ENCODE measurements around the gene FBXL7. TPM values are rescaled to one million over a fixed set of nuclear protein-coding genes. Genes with fewer than 3 reads are reported as not detected.

FBXL7 gene
- total and polyA plus RNA-seq, 2 donors, result 15.3 to 30.3 TPM

GRCh38 chr5:15819617-15820016 lies 319.6 kb downstream of the FBXL7 start:
- no peak for DNase-seq (ENCODE audit: extremely low spot score)
- no peaks in the 10 kb centered on the region for H3K4me1 ChIP-seq (ENCODE audit: insufficient read depth)
- H3K27ac ChIP-seq (ENCODE audit: low read depth), result no peak overlapping the region
- H3K4me3 ChIP-seq (ENCODE audit: low read depth, low read length), result no peak overlapping the region
- no peaks in the 10 kb centered on the region for H3K36me3 ChIP-seq (ENCODE audit: insufficient read depth)
- 88% methylated on average over 5 of the region's 5 CpGs for WGBS

DNA sequence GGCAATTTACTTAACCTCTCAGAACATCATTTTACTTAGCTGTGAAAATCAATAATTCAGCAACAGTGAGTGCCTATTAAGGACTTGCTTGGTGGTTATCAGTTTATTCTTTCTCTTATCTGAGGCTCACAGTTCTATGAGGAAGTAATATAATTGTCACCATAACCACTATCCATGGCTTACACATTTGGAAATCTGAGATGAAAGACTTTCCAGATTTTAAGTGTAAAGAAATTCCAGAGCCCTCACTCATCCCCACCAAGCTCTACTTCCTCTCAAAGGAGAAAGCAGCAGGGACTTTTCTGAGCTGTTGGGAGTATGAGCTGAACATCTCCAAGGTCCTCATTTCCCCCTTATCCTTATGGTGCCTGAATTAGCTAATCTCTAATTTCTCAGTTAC lies 321.5 kb downstream of the FBXL7 start:
- no peak overlapping the region for H3K27ac ChIP-seq (ENCODE audit: low read depth)
- no peak overlapping the region for H3K4me3 ChIP-seq (ENCODE audit: low read depth, low read length)
- no peaks in the 10 kb centered on the region for H3K36me3 ChIP-seq (ENCODE audit: insufficient read depth)
- DNase-seq (ENCODE audit: extremely low spot score), result no peak
- H3K4me1 ChIP-seq (ENCODE audit: insufficient read depth), result no peaks in the 10 kb centered on the region

DNA sequence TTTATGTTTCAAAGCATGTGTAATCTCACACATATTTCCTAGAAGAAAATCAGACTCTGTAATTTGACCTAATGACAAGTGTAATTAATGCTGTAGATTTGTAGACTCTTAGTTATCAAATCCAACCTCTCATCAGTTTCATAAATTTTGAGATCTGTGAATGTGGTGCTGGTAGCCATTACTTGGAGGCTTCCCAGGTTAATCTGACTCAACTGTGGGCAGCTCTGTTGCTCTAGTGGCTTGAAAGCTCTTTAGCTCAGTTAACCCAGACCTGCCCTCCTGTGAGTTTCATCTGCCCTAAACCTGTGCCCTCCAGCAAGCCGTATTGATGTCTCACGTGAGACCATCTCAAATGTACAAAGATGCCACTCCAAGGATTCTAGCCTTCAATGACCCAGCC lies 323.4 kb downstream of the FBXL7 start:
- WGBS, result 98% methylated on average over 2 of the region's 2 CpGs
- H3K36me3 ChIP-seq (ENCODE audit: insufficient read depth), result no peaks in the 10 kb centered on the region
- no peak for DNase-seq (ENCODE audit: extremely low spot score)
- H3K27ac ChIP-seq (ENCODE audit: low read depth), result no peak overlapping the region
- no peak overlapping the region for H3K4me3 ChIP-seq (ENCODE audit: low read depth, low read length)
- H3K4me1 ChIP-seq (ENCODE audit: insufficient read depth), result no peaks in the 10 kb centered on the region

DNA sequence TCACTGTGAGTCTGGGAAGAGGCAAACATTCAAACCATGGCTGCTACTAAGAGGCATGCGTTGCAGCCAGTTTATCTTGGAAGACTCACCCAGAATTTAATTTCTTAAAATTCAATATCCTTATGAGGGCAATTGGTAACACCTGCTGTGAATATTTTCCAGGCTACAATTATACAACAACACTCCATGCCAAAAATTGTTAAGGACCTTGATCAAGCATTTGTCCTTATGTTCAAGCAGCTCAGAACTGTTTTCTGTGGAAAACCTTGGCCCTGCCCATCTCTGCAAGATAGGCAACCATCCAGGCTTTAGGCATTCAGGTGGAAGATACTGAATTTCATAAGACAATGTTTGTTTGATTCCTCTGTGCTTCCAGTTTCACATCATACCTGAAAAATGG lies 327.8 kb downstream of the FBXL7 start:
- Histone ChIP-seq H3K36me3 (ENCODE audit: insufficient read depth) (no peaks in the 10 kb centered on the region), H3K4me1 (ENCODE audit: insufficient read depth) (no peaks in the 10 kb centered on the region), H3K4me3 (ENCODE audit: low read depth, low read length) (no peak overlapping the region), H3K27ac (ENCODE audit: low read depth) (no peak overlapping the region)
- WGBS, result 95% methylated on average over 1 of the region's 1 CpG
- DNase-seq (ENCODE audit: extremely low spot score), result no peak

DNA sequence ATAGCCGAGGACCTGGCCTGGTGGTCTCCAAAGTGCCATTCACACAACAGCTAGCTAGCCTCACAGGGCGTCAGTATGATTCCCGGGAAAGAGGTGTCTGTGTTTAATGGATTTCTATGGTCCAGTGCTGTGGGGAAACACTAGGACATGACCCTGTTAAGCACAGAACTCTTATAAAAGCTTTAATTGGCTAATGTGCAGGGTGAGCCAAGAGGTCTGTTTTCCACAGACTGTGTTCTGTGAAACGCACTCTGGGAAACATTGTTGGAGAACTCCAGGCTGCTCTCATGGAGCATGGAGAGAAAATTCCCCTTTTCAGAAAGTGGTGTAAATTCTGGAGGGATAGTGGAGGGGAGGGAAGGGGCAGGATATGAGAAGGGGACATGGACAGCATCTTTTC lies 331.4 kb downstream of the FBXL7 start:
- 68% methylated on average over 4 of the region's 4 CpGs for WGBS
- no peak for DNase-seq (ENCODE audit: extremely low spot score)
- no peak overlapping the region for H3K4me3 ChIP-seq (ENCODE audit: low read depth, low read length)
- H3K27ac ChIP-seq (ENCODE audit: low read depth), result no peak overlapping the region
- no peaks in the 10 kb centered on the region for H3K4me1 ChIP-seq (ENCODE audit: insufficient read depth)
- H3K36me3 ChIP-seq (ENCODE audit: insufficient read depth), result no peaks in the 10 kb centered on the region

GRCh38 chr5:15833365-15833764 lies 333.4 kb downstream of the FBXL7 start:
- Histone ChIP-seq H3K4me1 (ENCODE audit: insufficient read depth) (no peaks in the 10 kb centered on the region), H3K36me3 (ENCODE audit: insufficient read depth) (no peaks in the 10 kb centered on the region), H3K4me3 (ENCODE audit: low read depth, low read length) (no peak overlapping the region), H3K27ac (ENCODE audit: low read depth) (no peak overlapping the region)
- no peak for DNase-seq (ENCODE audit: extremely low spot score)
- WGBS, result 83% methylated on average over 4 of the region's 4 CpGs

DNA sequence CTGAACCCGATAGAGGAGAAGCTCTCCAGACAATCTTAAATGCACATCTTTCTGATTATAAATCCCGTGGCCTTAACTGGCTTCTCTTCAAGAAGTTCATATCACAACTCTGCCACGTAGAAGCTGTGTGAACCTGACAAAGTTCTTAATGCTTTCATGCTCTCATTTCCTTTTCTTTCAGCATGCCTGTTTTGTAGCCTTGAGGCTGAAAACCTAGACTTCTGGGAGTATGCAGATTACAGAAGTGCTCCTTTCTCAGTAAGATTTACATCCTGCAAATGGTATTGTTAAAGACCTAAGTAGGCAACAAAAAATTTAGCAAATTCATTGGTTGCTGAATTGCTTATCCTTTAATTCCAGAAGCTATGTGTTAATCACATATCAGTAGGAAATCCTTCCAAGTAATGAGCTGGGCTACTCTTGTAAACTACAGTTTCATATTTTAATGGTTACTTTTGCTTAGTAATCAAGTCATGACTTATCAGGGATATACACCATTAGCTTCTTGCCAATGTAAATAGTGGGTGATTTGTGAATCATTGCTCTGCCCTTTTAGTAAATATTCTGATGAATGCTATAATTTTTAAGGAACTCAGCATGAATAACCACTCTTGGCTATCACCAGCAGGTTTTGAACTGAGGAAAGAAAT lies 334.7 kb downstream of the FBXL7 start:
- no peak for DNase-seq (ENCODE audit: extremely low spot score)
- no peaks in the 10 kb centered on the region for H3K36me3 ChIP-seq (ENCODE audit: insufficient read depth)
- no peak overlapping the region for H3K4me3 ChIP-seq (ENCODE audit: low read depth, low read length)
- H3K27ac ChIP-seq (ENCODE audit: low read depth), result no peak overlapping the region
- H3K4me1 ChIP-seq (ENCODE audit: insufficient read depth), result no peaks in the 10 kb centered on the region
- 35% methylated on average over 3 of the region's 3 CpGs for WGBS

- Histone ChIP-seq H3K36me3 (ENCODE audit: insufficient read depth) (no peaks in the 10 kb centered on the region), H3K4me1 (ENCODE audit: insufficient read depth) (no peaks in the 10 kb centered on the region), H3K27ac (ENCODE audit: low read depth) (no peak overlapping the region), H3K4me3 (ENCODE audit: low read depth, low read length) (no peak overlapping the region)
- 91% methylated on average over 2 of the region's 2 CpGs for WGBS
- DNase-seq (ENCODE audit: extremely low spot score), result no peak
Measured at GRCh38 chr5:15835514-15835913, 335.5 kb downstream of the FBXL7 start.

DNA sequence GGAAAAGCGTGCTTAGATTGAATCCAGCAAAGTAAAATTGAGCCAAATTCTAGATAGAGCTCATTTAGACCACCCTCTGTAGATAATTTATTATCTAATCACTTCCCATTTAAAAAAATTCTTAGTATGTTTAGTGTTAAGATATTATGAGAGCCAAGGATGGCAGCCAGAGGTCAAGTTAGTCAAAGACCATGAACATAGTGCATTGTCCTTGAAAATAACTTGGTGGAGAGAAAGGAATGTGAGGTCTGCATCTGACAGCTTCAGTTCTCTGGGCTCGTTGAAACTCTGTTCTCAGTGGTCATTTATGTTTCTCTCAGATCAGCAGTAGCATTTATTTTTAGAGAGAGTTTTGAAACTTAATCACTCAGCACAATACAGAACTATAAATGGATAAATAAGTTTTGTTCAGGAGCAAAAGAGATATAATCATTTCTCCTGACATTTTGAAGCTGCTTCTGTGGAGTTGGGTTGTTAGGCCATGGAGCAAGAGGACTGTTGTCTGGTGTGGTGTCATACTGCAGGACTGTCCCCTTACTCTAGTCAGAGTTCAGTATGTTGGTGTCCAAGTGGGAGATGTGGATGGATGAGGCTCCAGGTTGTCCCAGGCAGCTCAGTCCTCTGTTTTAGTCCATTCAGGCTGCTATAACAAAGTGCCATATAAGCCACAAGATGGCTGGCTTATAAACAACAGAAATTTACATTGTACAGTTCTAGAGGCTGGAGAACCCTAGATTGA lies 337.7 kb downstream of the FBXL7 start:
- 58% methylated on average over 2 of the region's 2 CpGs for WGBS
- Histone ChIP-seq H3K36me3 (ENCODE audit: insufficient read depth) (no peaks in the 10 kb centered on the region), H3K4me1 (ENCODE audit: insufficient read depth) (no peaks in the 10 kb centered on the region)

DNA sequence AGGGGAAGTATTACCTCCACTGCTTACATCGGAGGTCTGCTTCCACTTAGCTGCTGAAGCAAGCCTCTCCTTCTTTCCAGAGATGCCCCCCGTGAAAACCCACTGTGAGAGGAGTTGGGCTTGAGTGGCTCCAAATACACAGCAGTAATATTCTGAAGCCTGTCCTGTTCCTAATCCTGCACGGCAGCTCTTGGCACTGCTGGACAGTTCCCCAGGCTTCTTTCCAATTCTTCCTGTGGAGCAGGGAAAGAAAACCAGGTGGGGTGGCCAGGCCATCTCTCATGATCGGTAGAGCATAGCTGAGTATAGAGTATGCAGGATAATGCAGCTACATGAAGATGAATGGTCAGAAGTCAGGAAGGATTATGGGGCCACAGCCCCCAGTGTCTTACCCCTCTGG lies 344.3 kb downstream of the FBXL7 start:
- no peak for DNase-seq (ENCODE audit: extremely low spot score)
- H3K4me3 ChIP-seq (ENCODE audit: low read depth, low read length), result no peak overlapping the region
- H3K27ac ChIP-seq (ENCODE audit: low read depth), result no peak overlapping the region
- H3K4me1 ChIP-seq (ENCODE audit: insufficient read depth), result no peaks in the 10 kb centered on the region
- WGBS, result 50% methylated on average over 4 of the region's 4 CpGs
- H3K36me3 ChIP-seq (ENCODE audit: insufficient read depth), result no peaks in the 10 kb centered on the region

More for the DNA sequence above, 337.7 kb downstream of the FBXL7 start:
- Histone ChIP-seq H3K4me3 (ENCODE audit: low read depth, low read length) (no peak overlapping the region), H3K27ac (ENCODE audit: low read depth) (no peak overlapping the region)
- DNase-seq (ENCODE audit: extremely low spot score), result no peak

- Histone ChIP-seq H3K27ac (ENCODE audit: low read depth) (no peak overlapping the region), H3K4me3 (ENCODE audit: low read depth, low read length) (no peak overlapping the region), H3K4me1 (ENCODE audit: insufficient read depth) (no peaks in the 10 kb centered on the region), H3K36me3 (ENCODE audit: insufficient read depth) (no peaks in the 10 kb centered on the region)
- no peak for DNase-seq (ENCODE audit: extremely low spot score)
- WGBS, result 98% methylated on average over 3 of the region's 3 CpGs
Measured at GRCh38 chr5:15844871-15845270, 344.9 kb downstream of the FBXL7 start.

GRCh38 chr5:15850536-15850935 lies 350.6 kb downstream of the FBXL7 start:
- H3K36me3 ChIP-seq (ENCODE audit: insufficient read depth), result no peaks in the 10 kb centered on the region
- DNase-seq (ENCODE audit: extremely low spot score), result no peak
- WGBS, result 72% methylated on average over 5 of the region's 5 CpGs
- no peaks in the 10 kb centered on the region for H3K4me1 ChIP-seq (ENCODE audit: insufficient read depth)
- H3K4me3 ChIP-seq (ENCODE audit: low read depth, low read length), result no peak overlapping the region
- H3K27ac ChIP-seq (ENCODE audit: low read depth), result no peak overlapping the region

GRCh38 chr5:15850939-15851341 lies 351.0 kb downstream of the FBXL7 start:
- Histone ChIP-seq H3K4me1 (ENCODE audit: insufficient read depth) (no peaks in the 10 kb centered on the region), H3K27ac (ENCODE audit: low read depth) (no peak overlapping the region), H3K4me3 (ENCODE audit: low read depth, low read length) (no peak overlapping the region), H3K36me3 (ENCODE audit: insufficient read depth) (no peaks in the 10 kb centered on the region)
- 44% methylated on average over 6 of the region's 6 CpGs for WGBS
- DNase-seq (ENCODE audit: extremely low spot score), result no peak

DNA sequence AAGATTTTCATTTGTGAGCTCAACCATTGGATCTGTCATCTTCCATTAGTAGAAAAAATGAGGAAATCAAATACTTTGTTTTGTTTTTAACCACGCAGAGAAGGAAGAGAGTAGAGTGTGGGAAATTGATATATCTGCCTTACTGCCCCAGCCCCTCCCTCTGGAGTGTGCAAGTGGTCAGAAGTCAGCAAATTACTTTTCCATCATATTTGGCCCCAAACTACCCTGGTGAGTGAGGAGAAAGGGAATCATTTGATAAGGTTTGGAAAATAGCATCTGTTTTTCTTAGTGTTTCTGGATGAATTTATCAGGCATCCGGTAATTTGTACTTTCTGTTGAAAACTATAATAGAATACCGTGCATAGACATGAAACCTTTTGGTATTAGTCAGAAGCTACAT lies 352.2 kb downstream of the FBXL7 start:
- WGBS, result 73% methylated on average over 3 of the region's 3 CpGs
- no peak overlapping the region for H3K27ac ChIP-seq (ENCODE audit: low read depth)
- no peaks in the 10 kb centered on the region for H3K36me3 ChIP-seq (ENCODE audit: insufficient read depth)
- no peaks in the 10 kb centered on the region for H3K4me1 ChIP-seq (ENCODE audit: insufficient read depth)
- no peak for DNase-seq (ENCODE audit: extremely low spot score)
- H3K4me3 ChIP-seq (ENCODE audit: low read depth, low read length), result no peak overlapping the region
